ENCODE measurements around the gene DOK5.

DNA sequence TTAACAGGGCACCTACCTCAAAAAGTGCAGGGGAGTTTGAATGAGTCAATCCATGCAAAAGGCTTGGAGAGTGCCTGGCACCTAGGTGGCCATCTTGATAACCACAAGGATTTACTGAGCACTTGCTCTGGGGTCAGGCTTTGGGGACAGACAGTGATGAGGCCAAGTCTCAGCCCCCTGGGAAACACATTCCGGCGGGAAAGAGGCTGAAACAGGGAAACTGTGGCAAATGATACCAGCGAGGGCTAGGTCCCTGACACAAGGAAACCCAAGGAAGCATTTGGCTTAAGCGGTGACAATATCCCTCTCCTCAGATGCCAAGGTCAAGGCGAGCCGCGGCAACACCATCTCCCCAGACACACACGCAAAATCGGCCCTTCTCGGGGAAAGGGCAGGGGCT lies 527 bp upstream of the DOK5 start:
- TF ChIP-seq CTCF (IDR thresholded peaks at IDR 0.05), result no peak
- TF ChIP-seq POLR2AphosphoS5 (IDR thresholded peaks at IDR 0.05), result no peak

All from prostate gland (tissue), 2 donors.